ENCODE results near the gene PPP1R14D.

DNA sequence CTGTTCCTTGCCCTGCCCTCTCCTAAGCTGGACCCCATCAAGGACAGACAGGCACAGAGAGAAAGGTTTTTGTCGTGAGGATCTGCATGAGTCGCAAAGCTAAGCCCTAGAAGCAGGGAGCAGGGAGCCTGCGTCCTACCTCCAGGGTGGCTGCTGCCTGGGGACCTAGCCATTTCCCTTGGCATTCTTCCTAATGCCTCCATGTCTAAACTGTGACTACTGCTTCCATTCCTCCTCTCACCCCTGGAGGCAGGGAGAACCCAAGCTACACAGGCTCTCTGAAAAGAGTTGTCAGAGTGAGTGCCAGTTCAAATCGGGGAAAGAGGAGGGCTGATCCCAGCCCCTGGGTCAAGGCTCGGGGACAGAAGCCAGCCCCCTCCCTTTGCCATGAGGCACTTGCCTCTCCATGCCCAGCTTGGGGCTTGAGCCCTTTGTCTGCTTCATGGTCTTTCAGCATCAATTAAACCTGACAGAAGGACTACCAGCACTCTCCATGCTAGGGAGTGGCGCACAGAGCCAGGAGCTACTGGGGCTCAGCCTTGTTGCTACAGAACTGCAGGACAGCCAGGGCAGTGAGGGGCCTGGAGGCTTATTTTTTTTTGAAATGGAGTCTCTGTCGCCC is 62.2 kb downstream of the PPP1R14D start:
- TF ChIP-seq, protein P1, sequence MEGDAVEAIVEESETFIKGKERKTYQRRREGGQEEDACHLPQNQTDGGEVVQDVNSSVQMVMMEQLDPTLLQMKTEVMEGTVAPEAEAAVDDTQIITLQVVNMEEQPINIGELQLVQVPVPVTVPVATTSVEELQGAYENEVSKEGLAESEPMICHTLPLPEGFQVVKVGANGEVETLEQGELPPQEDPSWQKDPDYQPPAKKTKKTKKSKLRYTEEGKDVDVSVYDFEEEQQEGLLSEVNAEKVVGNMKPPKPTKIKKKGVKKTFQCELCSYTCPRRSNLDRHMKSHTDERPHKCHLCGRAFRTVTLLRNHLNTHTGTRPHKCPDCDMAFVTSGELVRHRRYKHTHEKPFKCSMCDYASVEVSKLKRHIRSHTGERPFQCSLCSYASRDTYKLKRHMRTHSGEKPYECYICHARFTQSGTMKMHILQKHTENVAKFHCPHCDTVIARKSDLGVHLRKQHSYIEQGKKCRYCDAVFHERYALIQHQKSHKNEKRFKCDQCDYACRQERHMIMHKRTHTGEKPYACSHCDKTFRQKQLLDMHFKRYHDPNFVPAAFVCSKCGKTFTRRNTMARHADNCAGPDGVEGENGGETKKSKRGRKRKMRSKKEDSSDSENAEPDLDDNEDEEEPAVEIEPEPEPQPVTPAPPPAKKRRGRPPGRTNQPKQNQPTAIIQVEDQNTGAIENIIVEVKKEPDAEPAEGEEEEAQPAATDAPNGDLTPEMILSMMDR (IDR thresholded peaks at IDR 0.05; ENCODE audit: poor library complexity, severe bottlenecking), result no peak
- no peak for TF ChIP-seq POLR2AphosphoS5 (IDR thresholded peaks at IDR 0.05)
- TF ChIP-seq, protein P2, sequence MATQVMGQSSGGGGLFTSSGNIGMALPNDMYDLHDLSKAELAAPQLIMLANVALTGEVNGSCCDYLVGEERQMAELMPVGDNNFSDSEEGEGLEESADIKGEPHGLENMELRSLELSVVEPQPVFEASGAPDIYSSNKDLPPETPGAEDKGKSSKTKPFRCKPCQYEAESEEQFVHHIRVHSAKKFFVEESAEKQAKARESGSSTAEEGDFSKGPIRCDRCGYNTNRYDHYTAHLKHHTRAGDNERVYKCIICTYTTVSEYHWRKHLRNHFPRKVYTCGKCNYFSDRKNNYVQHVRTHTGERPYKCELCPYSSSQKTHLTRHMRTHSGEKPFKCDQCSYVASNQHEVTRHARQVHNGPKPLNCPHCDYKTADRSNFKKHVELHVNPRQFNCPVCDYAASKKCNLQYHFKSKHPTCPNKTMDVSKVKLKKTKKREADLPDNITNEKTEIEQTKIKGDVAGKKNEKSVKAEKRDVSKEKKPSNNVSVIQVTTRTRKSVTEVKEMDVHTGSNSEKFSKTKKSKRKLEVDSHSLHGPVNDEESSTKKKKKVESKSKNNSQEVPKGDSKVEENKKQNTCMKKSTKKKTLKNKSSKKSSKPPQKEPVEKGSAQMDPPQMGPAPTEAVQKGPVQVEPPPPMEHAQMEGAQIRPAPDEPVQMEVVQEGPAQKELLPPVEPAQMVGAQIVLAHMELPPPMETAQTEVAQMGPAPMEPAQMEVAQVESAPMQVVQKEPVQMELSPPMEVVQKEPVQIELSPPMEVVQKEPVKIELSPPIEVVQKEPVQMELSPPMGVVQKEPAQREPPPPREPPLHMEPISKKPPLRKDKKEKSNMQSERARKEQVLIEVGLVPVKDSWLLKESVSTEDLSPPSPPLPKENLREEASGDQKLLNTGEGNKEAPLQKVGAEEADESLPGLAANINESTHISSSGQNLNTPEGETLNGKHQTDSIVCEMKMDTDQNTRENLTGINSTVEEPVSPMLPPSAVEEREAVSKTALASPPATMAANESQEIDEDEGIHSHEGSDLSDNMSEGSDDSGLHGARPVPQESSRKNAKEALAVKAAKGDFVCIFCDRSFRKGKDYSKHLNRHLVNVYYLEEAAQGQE (IDR thresholded peaks at IDR 0.05; ENCODE audit: borderline replicate concordance), result no peak
- no peak for TF ChIP-seq TAF1 (IDR thresholded peaks at IDR 0.05; ENCODE audit: low read depth)

Data from neural cell (in vitro differentiated cells).